Activated CD8-positive, alpha-beta memory T cell treated with anti-CD3 and anti-CD28 coated beads, Interleukin-2, amount 50 U/mL, for 4 hours (primary cell): ENCODE measurements around the gene RCOR1.

Experiments used
- DNase-seq: peaks from one replicate; pipeline ENCODE4 v3.0.0-alpha.2; 2020

The RCOR1 gene

GRCh38 chr14:102779084-102779462, 186.6 kb downstream of the RCOR1 start:
- DNase-seq: no peak

- DNase-seq: no peak
Observed at GRCh38 chr14:102779574-102780315, 187.3 kb downstream of the RCOR1 start.
